BLaER1 treated with 17β-estradiol and CSF1 and Interleukin-3, amounts not matched to agents 10 nM and 100 nM (cell line): Measurements from ENCODE around the gene SMC4.

Experiments
- H3K27ac ChIP-seq, 11 experiments: shearing (Covaris generic); formaldehyde crosslinking; 2 replicates each; pipeline ENCODE4 v1.8.1; 2022
- H3K27me3 ChIP-seq, 11 experiments: shearing (Covaris generic); formaldehyde crosslinking; 2 replicates each; pipeline ENCODE4 v1.8.1; 2022
- H3K36me3 ChIP-seq, 11 experiments: shearing (Covaris generic); formaldehyde crosslinking; 2 replicates each; pipeline ENCODE4 v1.8.1; 2022
- H3K4me1 ChIP-seq, 10 experiments: shearing (Covaris generic); formaldehyde crosslinking; 2 replicates each; pipeline ENCODE4 v1.8.1; 2022
- H3K4me2 ChIP-seq, 11 experiments: shearing (Covaris generic); formaldehyde crosslinking; 2 replicates each; pipeline ENCODE4 v1.8.1; 2022
- H3K4me3 ChIP-seq, 10 experiments: shearing (Covaris generic); formaldehyde crosslinking; 2 replicates each; pipeline ENCODE4 v1.8.1; 2022
- H3K9ac ChIP-seq, 11 experiments: shearing (Covaris generic); formaldehyde crosslinking; 2 replicates each; pipeline ENCODE4 v1.8.1; 2022
- H3K9me3 ChIP-seq, 11 experiments: shearing (Covaris generic); formaldehyde crosslinking; replicated peaks in 1 of 11; 2 replicates each; pipeline ENCODE4 v1.8.1; 2022
- H4K20me1 ChIP-seq, 11 experiments: shearing (Covaris generic); formaldehyde crosslinking; 2 replicates each; pipeline ENCODE4 v1.8.1; 2022
- Cebpa-rat ChIP-seq, 11 experiments: shearing (Covaris generic); IDR thresholded peaks; 2 replicates each; pipeline ENCODE4 v1.8.1; 2022

Gene SMC4

GRCh38 chr3:160427832-160428424 lies 28.5 kb downstream of the SMC4 start:
- Histone ChIP-seq H3K9ac (no peak overlapping the region), H3K27ac (no peak overlapping the region), H3K9me3 (no peaks in the 10 kb centered on the region), H4K20me1 (peaks cover 0 to 42% (median 25%) of the 10 kb centered on the region in 11 experiments; a peak in 16 of 22 replicates), H3K36me3 (peaks cover 93 to 100% (median 99%) of the 10 kb centered on the region in 11 experiments), H3K27me3 (no peaks in the 10 kb centered on the region), H3K4me2 (no peak overlapping the region), H3K4me3 (no peak overlapping the region), H3K4me1 (no peaks in the 10 kb centered on the region)
- no peak for TF ChIP-seq Cebpa-rat (IDR thresholded peaks at IDR 0.05)

- Histone ChIP-seq H3K4me1 (no peaks in the 10 kb centered on the region; a peak in 1 of 20 replicates), H3K9ac (no peak overlapping the region), H3K27me3 (no peaks in the 10 kb centered on the region), H3K9me3 (no peaks in the 10 kb centered on the region), H3K36me3 (peaks cover 65 to 100% (median 100%) of the 10 kb centered on the region in 11 experiments), H3K4me2 (no peak overlapping the region), H4K20me1 (peaks cover 0 to 65% (median 23%) of the 10 kb centered on the region in 11 experiments; a peak in 17 of 22 replicates), H3K27ac (no peak overlapping the region), H3K4me3 (no peak overlapping the region)
- TF ChIP-seq Cebpa-rat (IDR thresholded peaks at IDR 0.05) = no peak
Measured at GRCh38 chr3:160434071-160434470, 34.6 kb downstream of the SMC4 start.

DNA sequence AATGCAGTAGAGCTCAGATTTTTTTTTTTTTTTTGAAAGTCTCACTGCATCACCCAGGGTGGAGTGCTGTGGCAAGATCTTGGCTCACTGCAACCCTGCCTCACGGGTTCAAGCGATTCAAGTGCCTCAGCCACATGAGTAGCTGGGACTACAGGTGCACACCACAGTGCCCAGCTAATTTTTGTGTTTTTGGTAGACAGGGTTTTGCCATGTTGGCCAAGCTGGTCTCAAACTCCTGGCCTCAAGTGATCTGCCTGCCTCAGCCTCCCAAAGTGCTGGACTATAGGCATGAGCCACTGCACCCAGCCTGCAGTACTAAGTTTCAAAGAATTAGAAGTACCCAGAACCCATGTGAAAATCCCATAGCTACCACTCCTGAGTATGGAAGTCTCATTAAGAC lies 35.6 kb downstream of the SMC4 start:
- no peaks in the 10 kb centered on the region; a peak in 1 of 20 replicates for H3K4me1 ChIP-seq
- no peak overlapping the region for H3K9ac ChIP-seq
- peaks cover 0 to 62% (median 18%) of the 10 kb centered on the region in 11 experiments; a peak in 17 of 22 replicates for H4K20me1 ChIP-seq
- H3K27ac ChIP-seq = no peak overlapping the region
- 0 out of 22 replicates have a peak, but pooled peaks cover 0 to 6% (median 0%) of the 10 kb centered on the region in 11 experiments for H3K9me3 ChIP-seq
- no peaks in the 10 kb centered on the region for H3K27me3 ChIP-seq
- no peak for TF ChIP-seq Cebpa-rat (IDR thresholded peaks at IDR 0.05)
- H3K4me3 ChIP-seq = no peak overlapping the region
- H3K36me3 ChIP-seq = peaks cover 55 to 100% (median 99%) of the 10 kb centered on the region in 11 experiments
- H3K4me2 ChIP-seq = no peak overlapping the region

DNA sequence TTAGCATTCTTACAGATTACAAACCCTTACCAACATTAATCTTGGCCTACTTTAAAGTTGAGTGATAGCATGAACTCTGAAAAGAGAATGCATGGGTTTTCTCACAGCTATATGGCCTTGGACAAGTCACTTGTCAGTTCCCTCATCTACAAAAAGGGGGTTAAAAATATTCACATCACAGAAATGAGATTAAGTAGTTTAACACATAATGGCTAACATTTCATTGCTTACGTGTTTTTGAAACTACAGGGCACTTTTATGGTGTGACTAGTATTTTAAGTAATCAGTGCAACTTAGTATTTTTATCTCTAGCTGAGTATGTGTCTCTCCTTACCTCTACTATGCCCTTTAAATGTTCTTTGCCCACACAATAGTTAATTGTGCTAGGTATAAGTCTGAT lies 36.3 kb downstream of the SMC4 start:
- H3K4me1 ChIP-seq = no peaks in the 10 kb centered on the region; a peak in 1 of 20 replicates
- H3K4me2 ChIP-seq = no peak overlapping the region
- TF ChIP-seq Cebpa-rat (IDR thresholded peaks at IDR 0.05) = no peak
- H3K27ac ChIP-seq = no peak overlapping the region
- H3K27me3 ChIP-seq = no peaks in the 10 kb centered on the region
- no peak overlapping the region for H3K4me3 ChIP-seq
- H3K9ac ChIP-seq = no peak overlapping the region
- H4K20me1 ChIP-seq = peaks cover 0 to 55% (median 18%) of the 10 kb centered on the region in 11 experiments; a peak in 16 of 22 replicates
- H3K9me3 ChIP-seq = 0 out of 22 replicates have a peak, but pooled peaks cover 0 to 6% (median 0%) of the 10 kb centered on the region in 11 experiments
- peaks cover 49 to 100% (median 98%) of the 10 kb centered on the region in 11 experiments for H3K36me3 ChIP-seq

- Histone ChIP-seq H3K9ac (no peak overlapping the region), H3K36me3 (peaks cover 35 to 100% (median 89%) of the 10 kb centered on the region in 11 experiments), H3K27ac (no peak overlapping the region), H3K4me3 (no peak overlapping the region), H3K27me3 (no peaks in the 10 kb centered on the region), H3K4me1 (no peaks in the 10 kb centered on the region; a peak in 1 of 20 replicates), H3K9me3 (0 out of 22 replicates have a peak, but pooled peaks cover 0 to 6% (median 0%) of the 10 kb centered on the region in 11 experiments), H4K20me1 (peaks cover 0 to 48% (median 16%) of the 10 kb centered on the region in 11 experiments; a peak in 16 of 22 replicates), H3K4me2 (no peak overlapping the region)
- TF ChIP-seq Cebpa-rat (IDR thresholded peaks at IDR 0.05) = no peak
Measured at GRCh38 chr3:160437083-160437455, 37.6 kb downstream of the SMC4 start.

GRCh38 chr3:160440687-160441086 lies 41.2 kb downstream of the SMC4 start:
- Histone ChIP-seq H3K27me3 (no peaks in the 10 kb centered on the region), H3K27ac (no peak overlapping the region), H3K9me3 (peaks cover 0 to 21% (median 16%) of the 10 kb centered on the region in 11 experiments; a peak in 14 of 22 replicates), H3K4me3 (no peak overlapping the region), H4K20me1 (peaks cover 0 to 27% (median 10%) of the 10 kb centered on the region in 11 experiments; a peak in 13 of 22 replicates), H3K9ac (no peak overlapping the region), H3K4me2 (no peak overlapping the region), H3K36me3 (peaks cover 3 to 100% (median 86%) of the 10 kb centered on the region in 11 experiments; a peak in 20 of 22 replicates), H3K4me1 (no peaks in the 10 kb centered on the region; a peak in 1 of 20 replicates)
- TF ChIP-seq Cebpa-rat (IDR thresholded peaks at IDR 0.05) = no peak

- no peak for TF ChIP-seq Cebpa-rat (IDR thresholded peaks at IDR 0.05)
- Histone ChIP-seq H3K9me3 (peaks cover 0 to 20% (median 16%) of the 10 kb centered on the region in 11 experiments; a peak in 14 of 22 replicates), H3K4me3 (no peak overlapping the region), H4K20me1 (peaks cover 0 to 9% (median 0%) of the 10 kb centered on the region in 11 experiments; a peak in 4 of 22 replicates), H3K27me3 (no peaks in the 10 kb centered on the region), H3K36me3 (peaks cover 0 to 83% (median 58%) of the 10 kb centered on the region in 11 experiments; a peak in 19 of 22 replicates), H3K4me2 (no peak overlapping the region), H3K4me1 (peaks cover 8 to 25% (median 18%) of the 10 kb centered on the region in 10 experiments; a peak in 19 of 20 replicates), H3K27ac (no peak overlapping the region), H3K9ac (no peak overlapping the region)
Measured at GRCh38 chr3:160444411-160444810, 45.0 kb downstream of the SMC4 start.

DNA sequence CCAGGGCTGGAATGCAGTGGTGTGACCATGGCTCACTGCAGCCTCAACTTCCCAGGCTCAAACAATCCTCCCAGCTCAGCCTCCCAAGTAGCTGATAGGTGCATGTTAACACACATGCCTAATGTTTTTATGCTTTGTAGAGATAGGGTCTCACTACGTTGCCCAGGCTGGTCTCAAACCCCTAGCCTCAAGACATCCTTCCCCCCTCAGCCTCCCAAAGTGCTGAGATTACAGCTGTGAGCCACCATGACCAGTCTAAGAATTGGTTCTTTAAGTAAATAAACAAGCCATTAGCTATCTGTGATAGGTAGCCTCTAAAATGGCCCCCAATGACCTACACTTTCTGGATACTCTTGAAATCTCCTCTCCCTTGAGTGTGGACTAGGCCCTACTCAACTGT lies 46.4 kb downstream of the SMC4 start:
- Histone ChIP-seq H3K4me1 (peaks cover 9 to 25% (median 18%) of the 10 kb centered on the region in 10 experiments; a peak in 19 of 20 replicates), H3K9me3 (peaks cover 0 to 24% (median 22%) of the 10 kb centered on the region in 11 experiments; a peak in 16 of 22 replicates), H4K20me1 (peaks cover 0 to 9% (median 0%) of the 10 kb centered on the region in 11 experiments; a peak in 4 of 22 replicates), H3K4me2 (no peak overlapping the region), H3K27me3 (no peaks in the 10 kb centered on the region), H3K27ac (no peak overlapping the region), H3K36me3 (peaks cover 0 to 68% (median 44%) of the 10 kb centered on the region in 11 experiments; a peak in 19 of 22 replicates), H3K9ac (no peak overlapping the region), H3K4me3 (no peak overlapping the region)
- no peak for TF ChIP-seq Cebpa-rat (IDR thresholded peaks at IDR 0.05)

DNA sequence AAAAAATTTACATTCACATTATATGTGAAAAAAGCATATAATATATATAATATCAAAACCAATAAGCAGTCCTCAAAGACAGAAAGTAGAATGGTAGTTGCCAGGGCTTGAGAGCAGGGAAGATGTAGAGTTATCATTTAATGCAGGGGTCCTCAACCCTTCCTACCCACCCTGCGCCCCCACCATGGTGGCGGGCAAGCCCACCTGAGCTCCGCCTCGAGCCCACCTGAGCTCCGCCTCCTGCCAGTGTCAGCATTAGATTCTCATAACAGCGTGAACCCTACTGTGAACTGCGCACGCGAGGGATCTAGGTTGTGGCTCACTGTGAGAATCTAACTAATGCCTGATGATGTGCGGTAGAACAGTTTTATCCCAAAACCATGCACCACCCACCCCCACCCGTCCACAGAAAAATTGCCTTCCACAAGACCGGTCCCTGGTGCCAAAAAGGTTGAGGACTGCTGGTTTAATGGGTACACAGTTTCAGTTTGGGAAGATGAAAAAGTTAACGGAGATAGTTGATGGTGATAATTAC lies 47.1 kb downstream of the SMC4 start:
- Histone ChIP-seq H3K9ac (no peak overlapping the region), H3K27ac (no peak overlapping the region), H3K4me2 (peak overlapping the region in 7 of 11 experiments; percentile 13 to 36 (median 18); a peak in 6 of 22 replicates), H4K20me1 (peaks cover 0 to 9% (median 0%) of the 10 kb centered on the region in 11 experiments; a peak in 4 of 22 replicates), H3K4me1 (peaks cover 9 to 25% (median 18%) of the 10 kb centered on the region in 10 experiments; a peak in 19 of 20 replicates), H3K9me3 (peaks cover 0 to 24% (median 22%) of the 10 kb centered on the region in 11 experiments; a peak in 16 of 22 replicates), H3K36me3 (peaks cover 0 to 61% (median 41%) of the 10 kb centered on the region in 11 experiments; a peak in 19 of 22 replicates), H3K4me3 (no peak overlapping the region), H3K27me3 (no peaks in the 10 kb centered on the region)
- TF ChIP-seq Cebpa-rat (IDR thresholded peaks at IDR 0.05) = no peak
